Upper lobe of left lung (tissue), 6 donors: ENCODE measurements around the gene ORC1. TPM values are rescaled to one million over a fixed set of nuclear protein-coding genes. Genes with fewer than 3 reads are reported as not detected.
A peak's percentile ranks its signal among the peaks of the same experiment; 100 is the strongest.
"Not testable (repeated sequence)": the region's sequence is repeated elsewhere in the genome, so short reads cannot be mapped to it uniquely, and the experiment has no call there.

Experiments
- ATAC-seq, 2 donors: fragments of 200-7000 bp; cut with Tn5 transposase; one replicate each; pipeline ENCODE4 v1.9.1; 2022; ENCODE audit warnings: mild to moderate bottlenecking in 2 of 2, moderate library complexity in 2 of 2; ENCODE audit not compliant: low FRiP score in 2 of 2
- DNase-seq, 2 donors: peaks; one replicate each; pipeline ENCODE4 v3.0.0-alpha.2; 2019 to 2020
- H3K27ac ChIP-seq, 4 donors: fragments of 200-600 bp; sonication (generic); one replicate each; pipeline ENCODE4 v1.5.1; 2016 to 2019
- H3K27me3 ChIP-seq, 4 donors: fragments of 200-600 bp; sonication (generic); one replicate each; pipeline ENCODE4 v1.5.1; 2017 to 2019
- H3K36me3 ChIP-seq, 4 donors: fragments of 200-600 bp; sonication (generic); one replicate each; pipeline ENCODE4 v1.5.1; 2016 to 2019
- H3K4me1 ChIP-seq, 4 donors: fragments of 200-600 bp; sonication (generic); one replicate each; pipeline ENCODE4 v1.5.1; 2018 to 2019
- H3K4me3 ChIP-seq, 4 donors: fragments of 200-600 bp; sonication (generic); one replicate each; pipeline ENCODE4 v1.5.1; 2017 to 2019; ENCODE audit warnings: mild to moderate bottlenecking in 2 of 4, moderate library complexity in 1 of 4
- H3K9me3 ChIP-seq, 4 donors: fragments of 200-600 bp; sonication (generic); one replicate each; pipeline ENCODE4 v1.5.1; 2018 to 2019
- EP300 ChIP-seq, 4 donors: sonication (generic); formaldehyde crosslinking; IDR thresholded peaks; one replicate each; pipeline ENCODE4 v1.5.1; 2017; ENCODE audit warnings: antibody characterized with exemption in 4 of 4, control low read depth in 2 of 4
- POLR2A ChIP-seq, 4 donors: fragments of 450-650 bp; IDR thresholded peaks; one replicate each; pipeline ENCODE4 v1.5.1; 2016 to 2017; ENCODE audit warnings: antibody characterized with exemption in 4 of 4, mild to moderate bottlenecking in 2 of 4
- POLR2AphosphoS5 ChIP-seq, 2 donors: sonication (generic); formaldehyde crosslinking; IDR thresholded peaks; one replicate each; pipeline ENCODE4 v1.5.1; 2017; ENCODE audit warnings: antibody characterized with exemption in 2 of 2
- WGBS, 2 donors: methylation state at CpG; one replicate each; pipeline ENCODE4 v1.1.5; 2017 to 2018; 5-methylcytosine and 5-hydroxymethylcytosine counted together
- total RNA-seq, 6 donors: library from RNA; depleted of rRNA in 4 of 6; stranded (reverse); fragments of >200 nt in 4 of 6; gene quantifications; one replicate each; pipeline versions ENCODE4 v1.1.0 to v1.2.1, GENCODE V29; 2016 to 2021
- TF ChIP-seq, protein P1 (sequence below), 6 experiments: fragments of 450-650 bp in 4 of 6; fragments of 200-600 bp in 2 of 6; sonication (generic) in 2 of 6; IDR thresholded peaks; one replicate each; pipeline ENCODE4 v1.5.1; 2016 to 2019; ENCODE audit warnings: antibody characterized with exemption in 6 of 6
- donor health status: DM: no; HTN: no; CAD: no; lungs with moderate emphysema.
- donor health status: DM: no; HTN: yes; CAD: no; lungs with severe emphysema.

ORC1 gene
- total RNA-seq, 6 donors from 2014 or later = 0.22 to 1.1 (median 0.96) TPM

- H3K4me3 ChIP-seq = no peak overlapping the region
- H3K27me3 ChIP-seq = no peaks in the 10 kb centered on the region
- H3K4me1 ChIP-seq = no peaks in the 10 kb centered on the region
- no peak overlapping the region for H3K27ac ChIP-seq
- TF ChIP-seq, protein P1, sequence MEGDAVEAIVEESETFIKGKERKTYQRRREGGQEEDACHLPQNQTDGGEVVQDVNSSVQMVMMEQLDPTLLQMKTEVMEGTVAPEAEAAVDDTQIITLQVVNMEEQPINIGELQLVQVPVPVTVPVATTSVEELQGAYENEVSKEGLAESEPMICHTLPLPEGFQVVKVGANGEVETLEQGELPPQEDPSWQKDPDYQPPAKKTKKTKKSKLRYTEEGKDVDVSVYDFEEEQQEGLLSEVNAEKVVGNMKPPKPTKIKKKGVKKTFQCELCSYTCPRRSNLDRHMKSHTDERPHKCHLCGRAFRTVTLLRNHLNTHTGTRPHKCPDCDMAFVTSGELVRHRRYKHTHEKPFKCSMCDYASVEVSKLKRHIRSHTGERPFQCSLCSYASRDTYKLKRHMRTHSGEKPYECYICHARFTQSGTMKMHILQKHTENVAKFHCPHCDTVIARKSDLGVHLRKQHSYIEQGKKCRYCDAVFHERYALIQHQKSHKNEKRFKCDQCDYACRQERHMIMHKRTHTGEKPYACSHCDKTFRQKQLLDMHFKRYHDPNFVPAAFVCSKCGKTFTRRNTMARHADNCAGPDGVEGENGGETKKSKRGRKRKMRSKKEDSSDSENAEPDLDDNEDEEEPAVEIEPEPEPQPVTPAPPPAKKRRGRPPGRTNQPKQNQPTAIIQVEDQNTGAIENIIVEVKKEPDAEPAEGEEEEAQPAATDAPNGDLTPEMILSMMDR (IDR thresholded peaks at IDR 0.05) = no peak
- TF ChIP-seq EP300 (IDR thresholded peaks at IDR 0.05) (no peak), POLR2AphosphoS5 (IDR thresholded peaks at IDR 0.05) (no peak), POLR2A (IDR thresholded peaks at IDR 0.05) (no peak)
- DNase-seq (no peak), ATAC-seq (no peak)
- 96 to 98% methylated on average over 3 of the region's 3 CpGs for WGBS, 2 donors
- H3K9me3 ChIP-seq = no peaks in the 10 kb centered on the region
- H3K36me3 ChIP-seq = no peaks in the 10 kb centered on the region
Measured at GRCh38 chr1:52385376-52385775, 18.8 kb downstream of the ORC1 start.

DNA sequence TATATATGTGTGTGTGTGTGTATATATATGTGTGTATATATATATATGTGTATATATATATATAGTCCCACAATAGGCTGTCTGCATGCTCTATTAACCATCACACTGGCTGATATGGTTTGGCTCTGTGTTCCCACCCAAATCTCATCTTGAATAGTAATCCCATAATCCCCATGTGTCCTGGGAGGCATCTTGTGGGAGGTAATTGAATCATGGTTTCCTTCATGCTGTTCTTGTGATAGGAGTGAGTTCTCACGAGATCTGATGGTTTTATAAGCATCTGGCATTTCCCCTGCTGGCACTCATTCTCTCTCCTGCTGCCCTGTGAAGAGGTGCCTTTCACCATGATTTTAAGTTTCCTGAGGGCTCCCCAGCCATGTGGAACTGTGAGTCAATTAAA is 34.4 kb downstream of the ORC1 start:
- H3K4me1 ChIP-seq = peaks cover 9 to 22% (median 12%) of the 10 kb centered on the region in 4 donors
- not testable (repeated sequence) for ATAC-seq, H3K27ac ChIP-seq, H3K9me3 ChIP-seq, H3K36me3 ChIP-seq, DNase-seq, H3K4me3 ChIP-seq, H3K27me3 ChIP-seq
- 67 to 76% methylated on average over 1 of the region's 1 CpG for WGBS, 2 donors

DNA sequence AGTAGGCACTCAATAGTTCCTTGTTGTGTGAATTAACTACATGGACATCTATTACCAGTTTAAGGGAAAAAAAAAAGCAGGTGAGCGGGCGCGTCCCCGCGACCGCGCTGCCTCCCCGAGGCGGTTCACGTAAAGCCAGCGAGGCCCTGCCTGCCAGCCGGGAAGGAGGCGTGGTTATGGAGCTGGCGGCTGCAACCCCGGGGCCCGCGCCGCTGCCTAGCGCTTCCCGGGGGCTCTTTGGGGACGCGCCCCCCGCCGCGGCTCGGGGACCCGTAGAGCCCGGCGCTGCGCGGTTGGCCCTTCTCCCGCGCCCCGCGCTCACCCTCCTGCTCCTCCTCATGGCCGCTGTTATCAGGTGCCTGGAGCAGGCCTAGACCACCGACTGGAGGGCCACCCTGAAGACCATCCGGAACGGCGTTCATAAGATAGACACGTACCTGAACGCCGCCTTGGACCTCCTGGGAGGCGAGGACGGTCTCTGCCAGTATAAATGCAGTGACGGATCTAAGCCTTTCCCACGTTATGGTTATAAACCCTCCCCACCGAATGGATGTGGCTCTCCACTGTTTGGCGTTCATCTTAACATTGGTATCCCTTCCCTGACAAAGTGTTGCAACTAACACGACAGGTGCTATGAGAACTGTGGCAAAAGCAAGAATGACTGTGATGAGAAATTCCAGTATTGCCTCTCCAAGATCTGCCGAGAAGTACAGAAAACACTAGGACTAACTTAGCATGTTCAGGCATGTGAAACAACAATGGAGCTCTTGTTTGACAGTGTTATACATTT is 35.6 kb downstream of the ORC1 start:
- no peak for ATAC-seq
- peak; percentile 81 to 90 for DNase-seq

DNA sequence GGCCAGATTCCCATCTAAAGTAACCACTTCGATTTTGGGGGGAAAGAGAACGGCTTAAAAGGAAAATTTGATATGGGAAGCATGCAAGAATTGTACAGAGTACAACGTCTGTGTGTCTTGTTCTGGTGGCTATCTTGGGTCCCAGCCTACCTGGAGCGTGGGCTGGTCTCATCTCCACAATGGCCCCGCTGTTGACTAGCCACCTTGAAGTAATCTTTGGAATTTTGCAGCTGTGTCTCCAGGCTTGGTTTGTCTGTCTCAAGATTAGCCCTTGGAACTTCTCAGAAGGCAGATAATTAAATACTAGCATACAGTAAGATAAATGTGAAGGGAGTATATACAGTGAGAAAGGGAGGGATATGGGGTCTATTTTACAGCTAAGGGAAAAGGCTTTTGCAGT is 37.0 kb downstream of the ORC1 start:
- TF ChIP-seq, protein P1 (IDR thresholded peaks at IDR 0.05) = no peak
- TF ChIP-seq EP300 (IDR thresholded peaks at IDR 0.05) (no peak), POLR2AphosphoS5 (IDR thresholded peaks at IDR 0.05) (no peak), POLR2A (IDR thresholded peaks at IDR 0.05) (no peak)
- Histone ChIP-seq H3K9me3 (no peaks in the 10 kb centered on the region), H3K27ac (no peak overlapping the region), H3K27me3 (no peaks in the 10 kb centered on the region), H3K4me3 (no peak overlapping the region), H3K4me1 (peaks cover 18 to 30% (median 20%) of the 10 kb centered on the region in 4 donors), H3K36me3 (peaks cover 6 to 18% (median 8%) of the 10 kb centered on the region in 4 donors)
- no peak for DNase-seq
- WGBS, 2 donors = 90 to 92% methylated on average over 5 of the region's 5 CpGs
- ATAC-seq = no peak

More for the DNA sequence above, 35.6 kb downstream of the ORC1 start:
- peaks cover 18 to 30% (median 20%) of the 10 kb centered on the region in 4 donors for H3K4me1 ChIP-seq
- WGBS, 2 donors = 14 to 22% methylated on average over 18 to 38 of the region's 51 CpGs
- no peaks in the 10 kb centered on the region for H3K9me3 ChIP-seq
- peak overlapping the region in 3 of 4 donors; percentile 42 to 56 (median 48) for H3K4me3 ChIP-seq
- H3K27me3 ChIP-seq = no peaks in the 10 kb centered on the region
- H3K36me3 ChIP-seq = peaks cover 0 to 7% (median 0%) of the 10 kb centered on the region in 4 donors
- peak overlapping the region in 2 of 4 donors; percentile 26 to 52 for H3K27ac ChIP-seq
- TF ChIP-seq POLR2AphosphoS5 (IDR thresholded peaks at IDR 0.05) (no peak), POLR2A (IDR thresholded peaks at IDR 0.05) (peak in 1 of 4 donors; percentile 32)

- H3K4me1 ChIP-seq = peaks cover 18 to 30% (median 20%) of the 10 kb centered on the region in 4 donors
- 17 to 20% methylated on average over 8 of the region's 8 CpGs for WGBS, 2 donors
- H3K36me3 ChIP-seq = peaks cover 6 to 26% (median 16%) of the 10 kb centered on the region in 4 donors
- TF ChIP-seq POLR2A (IDR thresholded peaks at IDR 0.05) (no peak), EP300 (IDR thresholded peaks at IDR 0.05) (no peak), POLR2AphosphoS5 (IDR thresholded peaks at IDR 0.05) (no peak)
- TF ChIP-seq, protein P1 (IDR thresholded peaks at IDR 0.05) = no peak
- no peaks in the 10 kb centered on the region for H3K27me3 ChIP-seq
- ATAC-seq (no peak), DNase-seq (no peak)
- H3K27ac ChIP-seq = peak overlapping the region in 3 of 4 donors; percentile 93 to 97 (median 93)
- peak overlapping the region in 3 of 4 donors; percentile 67 to 94 (median 67) for H3K4me3 ChIP-seq
- H3K9me3 ChIP-seq = no peaks in the 10 kb centered on the region
Measured at GRCh38 chr1:52366517-52366827, 37.8 kb downstream of the ORC1 start.
